NCI-H510A treated with DMSO at 0.1 percent for 48 hours (cell line): ENCODE results near the gene ZFX.

Experiments used
- DNase-seq: peaks from one replicate; lab custom pipeline; 2025; lab: John Stamatoyannopoulos, UW

The ZFX gene

GRCh38 chrX:24202465-24203031 lies 53.0 kb downstream of the ZFX start:
- no peak for DNase-seq

DNA sequence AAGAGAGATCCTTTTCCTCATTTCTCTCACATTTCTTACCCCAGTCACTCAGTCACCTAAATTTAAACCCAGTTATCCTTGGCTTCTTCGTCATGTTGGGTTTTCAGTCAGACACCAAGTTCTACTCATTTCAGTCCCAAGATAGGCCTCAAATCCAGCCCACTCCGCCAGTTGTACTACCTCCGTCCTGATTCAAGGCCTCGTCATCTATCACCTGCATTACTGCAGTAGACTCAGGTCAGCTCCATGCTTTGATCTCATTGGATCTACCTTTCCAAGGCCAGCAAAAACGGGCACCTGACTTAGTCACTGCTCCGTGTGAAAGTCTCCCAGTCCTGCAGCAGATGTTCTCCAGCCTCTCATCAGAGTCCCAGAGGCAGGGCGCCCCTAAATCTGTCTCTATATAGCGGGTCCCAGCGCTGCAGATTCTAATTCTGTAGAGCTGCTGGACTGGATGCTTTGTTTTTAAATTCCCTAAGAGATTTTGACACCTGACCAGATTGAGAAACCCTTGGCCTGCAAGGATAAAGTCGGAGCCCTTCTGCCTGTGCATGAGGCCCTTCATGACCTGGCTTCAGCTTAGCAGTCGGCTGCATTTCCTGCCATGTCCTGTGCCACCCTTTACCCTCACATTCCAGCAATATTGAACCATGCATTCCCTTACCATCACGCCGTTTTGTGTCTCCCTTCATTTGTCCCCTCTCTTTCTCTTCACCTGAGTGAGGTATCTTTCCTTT lies 53.7 kb downstream of the ZFX start:
- no peak for DNase-seq

- no peak for DNase-seq
These were observed 54.8 kb downstream of the ZFX start for GRCh38 chrX:24204331-24204730.

GRCh38 chrX:24204958-24205357 lies 55.4 kb downstream of the ZFX start:
- DNase-seq: no peak

DNA sequence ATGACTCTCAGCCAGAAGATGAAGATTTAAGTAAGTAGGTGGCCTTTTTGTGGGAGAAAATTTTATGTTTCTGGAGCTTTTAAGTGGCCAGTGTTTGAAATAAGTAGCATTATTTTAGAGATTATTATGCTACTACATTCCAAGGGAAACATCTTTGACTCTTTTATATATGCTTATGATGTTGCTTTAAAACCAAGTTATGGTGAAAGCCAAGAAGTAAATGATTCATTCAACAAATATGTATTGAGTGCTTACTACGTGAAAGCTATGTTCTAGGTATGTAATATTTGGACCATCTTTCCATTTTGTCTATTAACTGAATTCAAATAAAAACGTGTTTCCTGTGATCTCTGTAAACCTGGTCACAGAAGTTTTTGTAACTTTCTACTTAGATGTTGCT lies 58.3 kb downstream of the ZFX start:
- DNase-seq: no peak

- no peak for DNase-seq
These were observed 59.1 kb downstream of the ZFX start for GRCh38 chrX:24208496-24209240.

- DNase-seq: no peak
These were observed 60.7 kb downstream of the ZFX start for GRCh38 chrX:24210190-24210589.

- no peak for DNase-seq
These were observed 65.0 kb downstream of the ZFX start for GRCh38 chrX:24214568-24214967.

DNA sequence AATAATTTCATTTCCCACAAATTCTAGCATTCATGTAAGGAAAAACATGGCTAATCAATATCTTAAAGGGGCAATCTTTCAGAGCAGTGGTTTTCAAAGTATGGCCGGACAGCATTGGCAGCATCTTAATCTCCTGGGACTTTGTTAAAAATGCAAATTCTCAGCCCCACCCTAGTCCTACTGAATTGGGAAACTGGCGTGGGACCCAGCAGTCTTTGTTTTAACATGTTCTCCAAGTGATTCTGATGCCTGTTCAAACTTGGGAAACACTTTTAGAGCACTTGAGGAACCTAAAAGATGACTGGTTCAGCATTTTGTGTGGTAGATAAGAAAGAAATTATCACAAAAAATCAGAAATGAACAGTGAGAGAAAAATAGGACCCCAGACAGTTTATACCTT lies 65.7 kb downstream of the ZFX start:
- DNase-seq: no peak

DNA sequence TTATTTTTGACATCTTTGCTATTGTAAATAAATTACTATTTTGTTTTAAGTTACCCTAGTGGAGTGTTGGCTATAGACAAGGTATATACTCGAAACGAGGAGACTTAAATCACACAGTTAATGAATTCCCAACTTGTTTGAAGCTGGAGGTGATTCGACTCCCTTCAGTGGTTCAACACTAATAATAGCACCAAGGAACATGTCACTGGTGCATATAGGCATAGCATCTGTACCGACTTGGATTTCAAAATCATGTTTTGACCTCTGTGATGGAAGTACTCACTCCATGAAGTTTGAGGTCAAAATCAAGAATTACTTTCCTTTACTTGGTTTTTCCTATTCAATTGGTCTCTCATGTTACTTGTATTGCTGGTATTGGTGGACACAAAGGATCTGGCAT lies 66.5 kb downstream of the ZFX start:
- DNase-seq: no peak

GRCh38 chrX:24216827-24217226 lies 67.3 kb downstream of the ZFX start:
- no peak for DNase-seq

- DNase-seq: no peak
These were observed 69.8 kb downstream of the ZFX start for GRCh38 chrX:24219320-24219719.

DNA sequence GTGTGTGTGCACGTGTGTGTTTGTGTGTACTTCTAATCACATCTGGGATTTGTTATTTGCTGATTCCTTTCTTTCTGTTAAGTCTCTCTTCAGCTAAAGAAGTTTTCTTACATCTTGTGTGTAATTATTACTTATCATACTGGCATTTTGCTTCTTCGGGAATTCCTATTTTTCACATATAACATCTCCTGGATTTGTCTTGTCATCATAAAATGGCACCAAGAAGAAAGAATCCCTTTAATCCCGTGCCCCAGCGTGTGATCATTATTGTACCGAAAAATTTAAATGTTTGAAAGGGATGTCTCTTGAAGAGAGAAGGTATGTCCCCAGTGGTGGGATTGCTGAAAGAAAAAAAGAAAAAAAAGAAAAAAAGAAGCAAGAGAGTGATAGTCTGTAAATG lies 72.3 kb downstream of the ZFX start:
- no peak for DNase-seq

GRCh38 chrX:24225265-24225664 lies 75.7 kb downstream of the ZFX start:
- DNase-seq: no peak

DNA sequence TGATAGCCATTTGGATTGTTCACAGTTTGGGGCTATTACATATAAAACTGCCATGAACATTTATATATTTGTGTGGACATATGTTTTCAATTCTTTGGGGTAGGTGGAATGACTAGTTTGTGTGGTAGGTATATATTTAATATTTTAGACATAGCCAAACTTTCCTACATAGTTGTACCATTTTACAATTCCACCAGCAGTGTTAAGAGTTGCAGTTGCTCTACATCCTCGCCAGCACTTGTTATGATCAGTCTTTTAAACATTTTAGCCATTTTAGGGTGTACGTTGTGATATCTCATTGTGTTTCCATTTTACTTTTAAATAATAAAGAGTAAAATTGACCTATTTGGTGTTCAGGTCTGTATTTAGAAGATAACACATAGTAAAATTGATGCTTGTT lies 76.6 kb downstream of the ZFX start:
- DNase-seq: no peak

DNA sequence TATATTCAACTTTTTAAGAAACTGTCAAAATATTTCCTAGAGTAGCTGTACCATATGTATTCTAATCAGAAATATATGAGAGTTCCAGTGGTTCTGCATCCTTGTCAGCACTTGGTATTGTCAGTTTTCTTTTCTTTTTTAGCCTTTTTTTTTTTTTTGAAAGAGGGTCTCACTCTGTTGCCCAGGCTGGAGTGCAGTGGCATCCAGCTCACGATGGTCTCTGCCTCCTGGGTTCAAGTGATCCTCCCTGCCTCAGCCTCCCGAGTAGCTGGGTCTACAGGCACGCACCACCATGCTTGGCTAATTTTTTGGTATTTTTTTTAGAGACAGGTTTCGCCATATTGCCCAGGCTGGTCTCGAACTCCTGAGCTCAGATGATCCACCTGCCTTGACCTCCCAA lies 79.1 kb downstream of the ZFX start:
- no peak for DNase-seq

- no peak for DNase-seq
These were observed 79.9 kb downstream of the ZFX start for GRCh38 chrX:24229400-24229879.

DNA sequence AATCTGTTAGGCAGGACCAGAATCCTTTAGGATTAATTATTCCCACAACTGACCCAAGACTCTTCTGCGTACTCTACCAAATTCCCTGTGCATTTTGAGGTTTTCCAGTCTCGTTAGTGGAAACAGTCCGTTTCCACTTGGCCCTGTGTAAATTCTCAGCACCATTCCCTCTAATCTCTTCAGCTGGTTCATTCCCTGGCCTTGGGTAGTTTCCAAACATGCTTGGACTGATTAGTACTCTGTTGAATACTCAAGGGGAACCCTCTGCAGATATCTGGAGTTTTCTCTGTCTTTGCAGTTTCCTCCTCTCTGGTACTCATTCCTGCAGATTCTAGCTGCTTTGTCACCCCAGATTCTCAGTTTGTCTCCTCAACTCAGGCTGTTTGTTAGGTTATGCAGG lies 80.4 kb downstream of the ZFX start:
- no peak for DNase-seq

GRCh38 chrX:24231131-24231540 lies 81.6 kb downstream of the ZFX start:
- no peak for DNase-seq

DNA sequence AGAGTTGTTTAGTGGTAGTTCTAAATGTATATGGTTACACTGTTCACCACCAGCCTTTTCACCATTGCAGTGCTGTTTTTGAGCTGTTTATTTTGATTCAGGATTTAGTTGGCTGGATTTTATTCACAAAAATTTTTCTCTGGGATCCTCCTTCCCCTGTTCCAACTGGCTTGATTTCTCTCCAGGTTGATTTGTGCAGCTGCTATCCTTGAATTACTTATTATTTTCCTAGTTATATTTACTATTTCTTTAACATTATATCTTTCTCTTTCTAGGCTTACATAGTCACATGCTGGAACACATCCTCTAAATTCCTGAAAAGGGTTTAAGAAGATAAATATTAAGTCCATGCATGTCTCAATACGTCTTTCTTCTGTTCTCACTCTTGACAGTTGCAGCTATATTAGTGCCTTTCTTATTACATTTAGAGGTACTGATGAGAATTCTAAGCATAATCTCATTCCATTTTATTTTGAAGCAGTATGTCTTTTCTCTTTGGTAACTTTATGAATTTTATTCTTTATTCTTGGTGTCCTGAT lies 82.2 kb downstream of the ZFX start:
- no peak for DNase-seq

GRCh38 chrX:24232796-24233195 lies 83.3 kb downstream of the ZFX start:
- no peak for DNase-seq

DNA sequence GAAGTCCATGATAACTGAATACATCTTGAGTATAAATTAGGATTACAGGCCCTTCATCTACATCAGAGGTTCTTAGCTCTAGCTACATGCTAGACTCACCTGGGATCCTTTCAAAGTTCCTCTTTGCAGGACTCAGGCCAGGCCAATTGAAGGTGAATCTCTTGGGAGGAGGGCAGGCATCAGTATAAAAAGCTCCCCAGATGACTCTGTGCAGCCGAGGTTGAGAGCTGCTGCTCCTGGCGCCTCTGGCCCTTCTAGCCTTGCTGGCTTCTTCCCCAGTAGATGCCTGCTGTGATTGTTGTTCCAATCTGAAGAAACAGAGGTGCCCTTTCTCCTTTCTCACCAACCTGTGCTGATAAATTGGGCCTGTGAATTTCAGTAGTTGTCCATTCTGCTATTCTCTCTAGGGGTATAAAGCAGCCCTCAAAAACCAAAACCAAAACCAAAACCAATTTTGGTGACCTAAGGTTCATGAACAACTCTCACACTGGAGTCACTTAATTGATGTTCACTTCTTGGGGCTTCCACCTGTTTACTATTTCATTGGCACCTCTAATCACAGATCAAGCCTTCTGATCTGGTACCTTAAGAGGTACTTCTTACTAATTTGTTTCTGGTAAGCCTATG lies 85.7 kb downstream of the ZFX start:
- no peak for DNase-seq
